ENCODE measurements around the gene PCBP4.

The PCBP4 gene

GRCh38 chr3:51967384-51968169 is at the start of gene PCBP4:
Gene PCBP4, minus strand, starts transcription at chr3:51967454. Its CDS starts 6,214 bp downstream, at chr3:51961240.
- peak in 11 of 14 donors; percentile 43 to 87 (median 77) for DNase-seq

- DNase-seq = peak in 1 of 14 donors; percentile 76
Measured at GRCh38 chr3:52015438-52016228, 48.4 kb upstream of the PCBP4 start.

- DNase-seq = no peak
Measured at GRCh38 chr3:52014613-52015012, 47.4 kb upstream of the PCBP4 start.

DNA sequence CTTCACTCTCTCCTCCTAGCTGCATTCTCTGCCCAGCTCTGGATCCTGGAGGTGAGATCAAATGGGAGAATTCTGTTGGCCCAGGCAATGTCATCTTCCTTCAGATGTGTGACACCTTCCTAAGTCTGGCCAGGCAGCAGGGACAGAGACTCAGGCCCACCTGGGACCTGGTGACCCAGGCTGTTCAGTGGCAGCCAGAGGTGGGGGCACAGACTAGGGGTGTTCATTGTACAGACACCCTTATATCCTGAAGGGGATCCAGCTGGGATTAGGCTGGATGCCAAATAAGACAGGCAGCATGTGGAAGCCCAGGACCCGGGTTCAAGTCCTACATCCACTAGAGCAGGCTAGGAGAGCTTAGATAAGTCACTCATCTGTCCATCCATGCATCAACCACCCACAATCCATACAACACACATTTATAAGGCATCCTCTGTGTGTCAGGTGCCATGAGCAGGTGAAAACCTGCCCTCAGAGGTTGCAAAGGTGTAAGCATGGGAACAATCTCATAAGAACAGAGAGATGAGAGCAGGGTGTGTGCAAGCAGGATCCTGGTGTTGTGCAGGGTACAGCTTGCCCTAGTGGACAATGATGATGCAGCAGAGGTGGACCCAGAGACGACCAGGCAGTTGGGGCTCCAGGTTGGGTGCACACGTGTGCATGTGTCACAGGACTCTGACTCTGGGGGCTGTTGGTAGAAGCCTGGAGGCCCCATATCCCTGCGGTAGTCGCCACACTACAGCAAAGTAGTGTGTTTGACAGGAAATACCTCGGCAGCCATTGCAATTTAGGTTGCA is 46.7 kb upstream of the PCBP4 start:
- DNase-seq = no peak

- no peak for DNase-seq
Measured at GRCh38 chr3:52012699-52013098, 45.4 kb upstream of the PCBP4 start.

DNA sequence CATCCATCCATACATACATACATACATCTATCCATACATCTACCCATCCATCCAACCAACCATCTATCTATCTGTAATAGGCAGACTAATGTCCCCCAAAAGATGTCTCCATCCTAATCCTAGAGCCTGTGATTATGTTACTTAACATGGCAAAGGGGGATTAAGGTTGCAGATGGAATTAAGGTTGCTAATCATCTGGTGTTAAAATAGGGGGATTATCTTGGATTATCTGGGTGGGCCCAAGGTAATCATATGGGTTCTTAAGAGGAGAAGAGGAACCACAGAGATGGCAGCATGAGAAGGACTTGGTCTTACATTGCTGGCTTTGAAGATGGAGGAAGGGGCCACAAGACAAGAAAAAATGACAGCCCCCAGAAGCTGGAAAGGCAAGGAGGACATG is 43.2 kb upstream of the PCBP4 start:
- DNase-seq = no peak

- no peak for DNase-seq
Measured at GRCh38 chr3:52007291-52007690, 40.0 kb upstream of the PCBP4 start.

GRCh38 chr3:52006820-52007133 is 39.5 kb upstream of the PCBP4 start:
- DNase-seq = no peak

GRCh38 chr3:52006017-52006819 is 39.0 kb upstream of the PCBP4 start:
- DNase-seq = peak in 1 of 14 donors; percentile 25

- DNase-seq = no peak
Measured at GRCh38 chr3:52005571-52005986, 38.3 kb upstream of the PCBP4 start.

- peak in 1 of 14 donors; percentile 42 for DNase-seq
Measured at GRCh38 chr3:52004906-52005395, 37.7 kb upstream of the PCBP4 start.

- DNase-seq = peak in 10 of 14 donors; percentile 15 to 77 (median 38)
Measured at GRCh38 chr3:52004163-52004787, 37.0 kb upstream of the PCBP4 start.

DNA sequence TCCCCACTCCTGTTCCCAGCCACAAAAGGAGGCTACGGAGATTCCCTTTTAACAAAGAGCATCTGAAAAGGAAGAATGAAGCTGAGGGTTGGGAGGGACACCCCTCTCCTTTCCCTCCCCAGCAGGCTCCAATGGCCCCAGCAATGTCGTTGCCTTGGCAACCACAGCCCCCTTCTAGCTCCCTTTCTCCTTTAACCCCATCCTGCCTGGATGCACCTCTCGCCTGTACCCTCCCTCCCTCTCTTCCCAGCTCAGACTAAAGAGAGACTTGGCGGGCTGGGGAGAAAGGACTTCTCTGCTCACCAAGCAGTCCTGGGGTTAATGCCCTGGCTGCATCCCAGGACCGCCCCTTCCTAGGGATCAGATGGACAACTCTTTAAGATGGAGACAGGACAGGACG is 35.5 kb upstream of the PCBP4 start:
- no peak for DNase-seq

GRCh38 chr3:52001443-52001974 is 34.3 kb upstream of the PCBP4 start:
- DNase-seq = peak in 11 of 14 donors; percentile 20 to 71 (median 47)

DNA sequence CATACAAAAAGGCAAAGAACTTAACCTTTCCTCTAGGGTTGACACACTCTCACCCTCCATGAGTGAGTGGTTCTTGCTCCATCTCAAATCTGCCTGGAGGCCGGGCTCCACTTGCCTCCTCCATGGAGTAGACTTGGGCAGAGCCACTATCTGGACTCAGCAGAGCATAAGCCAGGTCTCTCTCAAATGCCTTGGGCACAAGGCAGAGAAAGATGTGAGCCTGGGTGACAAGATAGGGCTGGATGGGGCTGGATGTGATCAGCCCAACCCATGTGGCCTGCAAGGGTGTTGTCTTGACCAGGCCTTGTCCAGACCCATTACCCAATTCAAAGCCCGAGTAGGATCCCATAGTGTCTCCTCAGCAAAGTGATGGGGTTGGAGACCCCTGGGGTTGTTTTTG is 32.6 kb upstream of the PCBP4 start:
- no peak for DNase-seq

- DNase-seq = no peak
Measured at GRCh38 chr3:51998774-51999173, 31.5 kb upstream of the PCBP4 start.

DNA sequence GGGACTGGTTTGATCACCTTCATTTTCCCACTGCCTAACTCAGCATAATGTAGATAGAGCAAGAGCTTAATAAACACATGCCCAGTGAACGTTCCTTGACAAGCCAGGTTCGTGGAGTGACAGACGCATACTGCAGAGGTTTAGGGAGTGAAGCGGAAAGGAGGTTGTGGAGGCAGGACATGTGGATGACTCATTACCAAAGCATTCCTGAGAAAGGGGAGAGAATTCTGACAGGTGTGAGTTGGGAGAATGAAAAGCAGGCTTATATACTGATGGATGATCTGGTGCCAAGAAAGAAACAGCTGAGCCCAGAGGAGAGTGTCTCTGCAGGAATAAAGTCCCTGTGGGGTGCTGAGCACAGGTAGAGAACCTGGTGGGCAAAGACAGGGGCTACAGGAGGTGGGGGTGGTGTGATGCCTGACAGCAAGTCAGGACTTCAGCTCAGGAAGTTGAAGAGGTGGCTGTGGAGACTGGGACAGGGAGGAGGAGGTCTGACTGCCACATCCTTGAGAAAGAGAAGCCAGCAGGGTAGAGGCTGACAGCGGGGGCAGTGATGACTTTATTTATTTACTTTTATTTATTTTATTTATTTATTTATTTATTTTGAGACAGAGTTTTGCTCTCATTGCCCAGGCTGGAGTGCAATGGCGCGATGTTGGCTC is 30.8 kb upstream of the PCBP4 start:
- no peak for DNase-seq

- DNase-seq = no peak
Measured at GRCh38 chr3:51997172-51997571, 29.9 kb upstream of the PCBP4 start.

GRCh38 chr3:51995346-51996163 is 28.3 kb upstream of the PCBP4 start, which contains the start of gene RPL29:
Gene RPL29, minus strand, starts transcription at chr3:51995895. Its CDS starts 434 bp downstream, at chr3:51995461.
- peak in 13 of 14 donors; percentile 47 to 90 (median 85) for DNase-seq
